Measurements from ENCODE around the gene NRXN2. TPM values are rescaled to one million over a fixed set of nuclear protein-coding genes. Genes with fewer than 3 reads are reported as not detected.
A peak's percentile ranks its signal among the peaks of the same experiment; 100 is the strongest.

Gene NRXN2
- total and polyA plus RNA-seq, 2 experiments from 2014 or later = 1.1 to 5.6 TPM

- in situ Hi-C loops (cut with MboI) = no loop called here
- Histone ChIP-seq H3K79me2 (ENCODE audit: insufficient read depth) (peaks cover 19% of the 10 kb centered on the region), H3K4me2 (ENCODE audit: unreplicated experiment) (no peak overlapping the region), H3K9ac (no peak overlapping the region), H3K27ac (no peak overlapping the region), H3K27me3 (replicated peaks; ENCODE audit: insufficient read depth) (no peaks in the 10 kb centered on the region), H3K9me3 (ENCODE audit: low read depth) (no peaks in the 10 kb centered on the region), H3K4me1 (ENCODE audit: insufficient read depth) (peaks cover 10% of the 10 kb centered on the region; the same call in 1 of the 2 replicates), H3K4me3 (no peak overlapping the region), H3K36me3 (ENCODE audit: low read depth) (peaks cover 41% of the 10 kb centered on the region), H4K20me1 (ENCODE audit: insufficient read depth) (no peaks in the 10 kb centered on the region), H3K9me2 (ENCODE audit: insufficient read depth) (no peaks in the 10 kb centered on the region), H2AFZ (no peak overlapping the region), H3F3A (ENCODE audit: insufficient read depth) (peaks cover 51% of the 10 kb centered on the region)
- TF ChIP-seq EZH2phosphoT487 (IDR thresholded peaks at IDR 0.05; ENCODE audit: insufficient read depth, low read depth) (no peak), EZH2 (IDR thresholded peaks at IDR 0.05; ENCODE audit: insufficient read depth, poor library complexity, severe bottlenecking) (no peak)
- no peak for DNase-seq
- WGBS, 2 experiments (ENCODE audit: low coverage in 1 of 2, low lambda C conversion rate in 2 of 2, missing lambda C conversion rate in 2 of 2) = 74 to 87% methylated on average over 6 of the region's 6 CpGs
Measured at GRCh38 chr11:64763526-64764039, 40.6 kb upstream of the NRXN2 start.

- Histone ChIP-seq H3K27me3 (replicated peaks; ENCODE audit: insufficient read depth) (no peaks in the 10 kb centered on the region), H3K9me3 (ENCODE audit: low read depth) (no peaks in the 10 kb centered on the region), H3K4me2 (ENCODE audit: unreplicated experiment) (no peak overlapping the region), H3K9me2 (ENCODE audit: insufficient read depth) (no peaks in the 10 kb centered on the region), H4K20me1 (ENCODE audit: insufficient read depth) (no peaks in the 10 kb centered on the region), H3K4me3 (no peak overlapping the region), H3F3A (ENCODE audit: insufficient read depth) (peaks cover 44% of the 10 kb centered on the region), H3K4me1 (ENCODE audit: insufficient read depth) (peaks cover 10% of the 10 kb centered on the region; the same call in 1 of the 2 replicates), H3K27ac (no peak overlapping the region), H3K79me2 (ENCODE audit: insufficient read depth) (peaks cover 16% of the 10 kb centered on the region), H3K36me3 (ENCODE audit: low read depth) (peaks cover 34% of the 10 kb centered on the region), H2AFZ (no peak overlapping the region), H3K9ac (no peak overlapping the region)
- DNase-seq = peak; percentile 58
- TF ChIP-seq EZH2 (IDR thresholded peaks at IDR 0.05; ENCODE audit: insufficient read depth, poor library complexity, severe bottlenecking) (no peak), EZH2phosphoT487 (IDR thresholded peaks at IDR 0.05; ENCODE audit: insufficient read depth, low read depth) (no peak)
- WGBS, 2 experiments (ENCODE audit: low coverage in 1 of 2, low lambda C conversion rate in 2 of 2, missing lambda C conversion rate in 2 of 2) = 59 to 63% methylated on average over 13 of the region's 13 CpGs
- in situ Hi-C loops (cut with MboI) = no loop called here
Measured at GRCh38 chr11:64762674-64763525, 39.9 kb upstream of the NRXN2 start.

DNA sequence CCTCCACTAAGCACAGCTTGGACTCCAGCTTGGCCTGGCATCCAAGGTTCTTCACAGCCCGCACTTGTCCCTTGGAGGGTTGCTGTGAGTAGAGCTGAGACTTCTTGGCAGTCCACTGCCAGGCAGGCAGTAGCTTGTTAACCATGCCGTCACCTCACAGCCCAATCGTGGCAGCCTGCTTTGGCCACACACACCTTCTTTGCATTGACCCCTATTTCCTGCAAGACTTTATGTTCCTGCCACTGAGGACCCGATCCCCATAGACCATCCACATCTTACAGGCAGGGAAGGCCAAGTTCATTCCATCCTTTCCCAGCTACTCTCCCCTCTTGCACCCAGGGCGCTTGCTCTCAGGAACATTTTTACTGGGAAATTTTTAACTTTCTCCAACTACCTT is 39.3 kb upstream of the NRXN2 start:
- in situ Hi-C loops (cut with MboI) = no loop called here
- Histone ChIP-seq H3K36me3 (ENCODE audit: low read depth) (peaks cover 29% of the 10 kb centered on the region), H3K9ac (no peak overlapping the region), H3K9me3 (ENCODE audit: low read depth) (no peaks in the 10 kb centered on the region), H3K4me3 (no peak overlapping the region), H3K79me2 (ENCODE audit: insufficient read depth) (peaks cover 13% of the 10 kb centered on the region), H3K9me2 (ENCODE audit: insufficient read depth) (no peaks in the 10 kb centered on the region), H3K27ac (no peak overlapping the region), H3K4me1 (ENCODE audit: insufficient read depth) (peaks cover 10% of the 10 kb centered on the region; the same call in 1 of the 2 replicates), H3K27me3 (replicated peaks; ENCODE audit: insufficient read depth) (no peaks in the 10 kb centered on the region), H3K4me2 (ENCODE audit: unreplicated experiment) (no peak overlapping the region), H2AFZ (no peak overlapping the region), H4K20me1 (ENCODE audit: insufficient read depth) (no peaks in the 10 kb centered on the region), H3F3A (ENCODE audit: insufficient read depth) (peaks cover 39% of the 10 kb centered on the region)
- TF ChIP-seq EZH2phosphoT487 (IDR thresholded peaks at IDR 0.05; ENCODE audit: insufficient read depth, low read depth) (no peak), EZH2 (IDR thresholded peaks at IDR 0.05; ENCODE audit: insufficient read depth, poor library complexity, severe bottlenecking) (no peak)
- 52 to 58% methylated on average over 5 of the region's 5 CpGs for WGBS, 2 experiments (ENCODE audit: low coverage in 1 of 2, low lambda C conversion rate in 2 of 2, missing lambda C conversion rate in 2 of 2)
- no peak for DNase-seq

DNA sequence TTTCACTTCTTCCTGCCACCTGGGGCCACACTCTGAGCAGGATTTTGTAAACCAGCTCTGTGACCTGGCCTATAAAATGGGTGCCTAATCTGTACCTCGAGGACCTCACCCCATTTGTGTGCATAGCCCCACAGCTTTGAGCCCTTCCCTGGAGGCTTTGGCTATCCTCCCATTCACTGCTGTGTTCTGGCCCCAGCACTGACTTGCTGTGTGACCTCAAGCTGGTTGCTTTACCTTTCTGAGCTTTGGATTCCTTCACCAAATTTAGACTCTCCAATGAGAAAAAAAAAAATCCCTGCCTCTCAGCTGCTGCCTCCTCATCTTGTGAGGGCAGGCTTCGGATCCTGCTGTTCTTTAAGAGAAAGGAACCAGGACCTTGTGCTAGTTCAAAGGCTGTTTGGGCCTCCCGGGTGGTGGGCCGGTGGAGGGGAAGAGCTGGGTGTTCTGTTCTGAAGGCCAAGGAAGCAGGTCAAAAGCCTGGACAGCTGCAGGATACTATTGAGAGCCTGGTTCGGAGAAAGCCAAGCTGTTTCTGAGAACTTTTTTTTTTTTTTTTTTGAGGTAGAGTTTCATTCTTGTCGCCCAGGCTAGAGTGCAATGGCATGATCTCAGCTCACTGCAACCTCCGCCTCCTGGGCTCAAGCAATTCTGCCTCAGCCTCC is 37.9 kb upstream of the NRXN2 start:
- no peak overlapping the region for H3K9ac ChIP-seq
- H3K4me2 ChIP-seq (ENCODE audit: unreplicated experiment) = no peak overlapping the region
- no peaks in the 10 kb centered on the region for H3K27me3 ChIP-seq (replicated peaks; ENCODE audit: insufficient read depth)
- H2AFZ ChIP-seq = no peak overlapping the region
- peaks cover 7% of the 10 kb centered on the region for H3K79me2 ChIP-seq (ENCODE audit: insufficient read depth)
- H3K9me2 ChIP-seq (ENCODE audit: insufficient read depth) = no peaks in the 10 kb centered on the region
- peaks cover 39% of the 10 kb centered on the region for H3F3A ChIP-seq (ENCODE audit: insufficient read depth)
- no peaks in the 10 kb centered on the region for H3K9me3 ChIP-seq (ENCODE audit: low read depth)
- 82 to 85% methylated on average over 7 of the region's 7 CpGs for WGBS, 2 experiments (ENCODE audit: low coverage in 1 of 2, low lambda C conversion rate in 2 of 2, missing lambda C conversion rate in 2 of 2)
- DNase-seq = no peak
- peaks cover 10% of the 10 kb centered on the region; the same call in 1 of the 2 replicates for H3K4me1 ChIP-seq (ENCODE audit: insufficient read depth)
- TF ChIP-seq EZH2 (IDR thresholded peaks at IDR 0.05; ENCODE audit: insufficient read depth, poor library complexity, severe bottlenecking) (no peak), EZH2phosphoT487 (IDR thresholded peaks at IDR 0.05; ENCODE audit: insufficient read depth, low read depth) (no peak)
- no peak overlapping the region for H3K4me3 ChIP-seq
- in situ Hi-C loops (cut with MboI) = no loop called here
- no peak overlapping the region for H3K27ac ChIP-seq
- no peaks in the 10 kb centered on the region for H4K20me1 ChIP-seq (ENCODE audit: insufficient read depth)
- peaks cover 24% of the 10 kb centered on the region for H3K36me3 ChIP-seq (ENCODE audit: low read depth)

Data from GM23248 (cell line).